ENCODE results near the gene TATDN2.
"Not testable (repeated sequence)": the region's sequence is repeated elsewhere in the genome, so short reads cannot be mapped to it uniquely, and the experiment has no call there.

TATDN2 gene

DNA sequence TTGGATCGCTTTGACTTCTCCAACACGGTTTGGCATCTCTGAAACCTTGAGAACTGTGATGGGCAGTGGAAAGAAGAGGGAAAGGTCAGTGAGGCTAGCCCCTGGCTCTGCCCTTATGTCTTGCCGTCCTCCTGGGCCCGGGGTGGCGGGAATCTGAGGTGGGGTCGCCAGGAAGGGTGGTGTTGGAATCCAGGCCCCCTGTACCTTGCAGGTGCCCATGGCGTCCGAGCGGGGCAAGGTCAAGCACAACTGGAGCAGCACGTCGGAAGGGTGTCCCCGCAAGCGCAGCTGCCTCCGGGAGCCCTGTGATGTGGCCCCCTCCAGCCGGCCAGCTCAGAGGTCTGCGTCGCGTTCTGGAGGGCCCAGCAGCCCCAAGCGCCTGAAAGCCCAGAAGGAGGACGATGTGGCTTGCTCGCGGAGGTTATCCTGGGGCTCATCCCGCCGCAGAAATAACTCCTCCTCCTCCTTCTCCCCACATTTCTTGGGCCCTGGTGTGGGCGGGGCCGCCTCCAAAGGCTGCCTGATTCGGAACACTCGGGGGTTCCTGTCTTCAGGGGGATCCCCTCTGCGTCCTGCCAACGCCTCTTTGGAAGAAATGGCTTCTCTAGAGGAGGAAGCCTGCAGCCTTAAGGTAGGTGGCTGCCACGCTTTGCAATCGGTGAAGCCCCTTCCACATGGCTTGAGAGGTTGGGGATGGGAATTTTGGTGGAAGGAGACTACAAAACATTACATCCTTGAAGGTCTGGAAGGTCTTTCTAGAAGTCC lies 907 bp downstream of the TATDN2 start:
- Mint-ChIP-seq H3K4me1 (ENCODE audit: low read depth) (peaks cover 40% of the 10 kb centered on the region), H3K9me3 (peaks cover 25% of the 10 kb centered on the region), H3K27ac (peak overlapping the region; percentile 88), H3K36me3 (ENCODE audit: low read depth) (peaks cover 65% of the 10 kb centered on the region), H3K27me3 (ENCODE audit: low read depth) (no peaks in the 10 kb centered on the region), H3K4me3 (peak overlapping the region; percentile 97)
- DNase-seq (ENCODE audit: low spot score): peak; percentile 77

DNA sequence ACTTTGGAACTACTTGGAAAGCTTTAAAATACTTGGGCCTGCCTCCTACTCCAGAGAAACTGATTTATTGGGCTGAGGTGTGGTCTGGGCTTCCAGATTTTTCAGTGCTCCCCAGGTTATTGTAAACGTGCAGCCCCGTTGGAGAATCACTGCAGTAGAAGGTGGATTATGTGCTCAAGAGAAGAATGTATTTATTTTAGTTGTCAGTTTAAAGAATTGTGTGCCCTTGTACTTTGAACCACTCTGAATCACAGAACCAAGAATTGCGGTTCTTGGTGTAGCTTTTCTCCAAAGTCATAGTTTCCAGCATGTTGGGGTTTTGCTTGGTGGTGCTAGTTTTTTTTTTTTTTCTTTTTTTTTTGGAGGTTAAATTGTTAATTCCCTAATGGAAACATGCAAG lies 1.6 kb downstream of the TATDN2 start:
- Mint-ChIP-seq H3K4me3 (peak overlapping the region; percentile 97), H3K27me3 (ENCODE audit: low read depth) (no peaks in the 10 kb centered on the region)

GRCh38 chr3:10251006-10251405 lies 2.7 kb downstream of the TATDN2 start:
- Mint-ChIP-seq H3K36me3 (ENCODE audit: low read depth) (peaks cover 67% of the 10 kb centered on the region), H3K27ac (peak overlapping the region; percentile 88), H3K9me3 (peaks cover 7% of the 10 kb centered on the region), H3K4me1 (ENCODE audit: low read depth) (peaks cover 51% of the 10 kb centered on the region), H3K27me3 (ENCODE audit: low read depth) (no peaks in the 10 kb centered on the region), H3K4me3 (peak overlapping the region; percentile 97)
- no peak for DNase-seq (ENCODE audit: low spot score)

More for the DNA sequence above, 1.6 kb downstream of the TATDN2 start:
- Mint-ChIP-seq H3K27ac (peak overlapping the region; percentile 88), H3K36me3 (ENCODE audit: low read depth) (peaks cover 66% of the 10 kb centered on the region), H3K4me1 (ENCODE audit: low read depth) (peaks cover 46% of the 10 kb centered on the region), H3K9me3 (peaks cover 18% of the 10 kb centered on the region)
- peak; percentile 37 for DNase-seq (ENCODE audit: low spot score)

DNA sequence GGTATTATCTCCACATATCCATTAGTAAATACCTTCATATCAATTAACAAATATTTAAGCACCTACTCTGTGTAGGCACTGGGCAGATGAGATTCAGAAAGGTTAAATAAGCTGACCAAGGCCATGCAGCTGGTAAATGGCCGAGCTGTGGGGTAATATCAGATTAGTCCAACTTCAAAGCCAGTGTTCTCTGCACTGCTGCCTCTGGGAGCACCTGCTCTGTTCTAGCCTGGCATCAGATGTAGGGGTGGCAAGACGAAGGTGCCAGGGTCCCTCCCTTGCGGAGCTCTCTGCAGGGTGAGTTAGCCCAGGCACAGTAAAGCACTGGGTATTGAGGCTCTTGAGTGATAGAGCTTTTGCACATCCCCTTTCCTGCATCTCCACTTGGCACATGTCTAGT lies 5.5 kb downstream of the TATDN2 start:
- no peak for DNase-seq (ENCODE audit: low spot score)
- Mint-ChIP-seq H3K4me1 (ENCODE audit: low read depth) (peaks cover 56% of the 10 kb centered on the region), H3K27ac (peak overlapping the region; percentile 22), H3K36me3 (ENCODE audit: low read depth) (peaks cover 76% of the 10 kb centered on the region), H3K4me3 (peak overlapping the region; percentile 13), H3K27me3 (ENCODE audit: low read depth) (no peaks in the 10 kb centered on the region), H3K9me3 (no peaks in the 10 kb centered on the region)

DNA sequence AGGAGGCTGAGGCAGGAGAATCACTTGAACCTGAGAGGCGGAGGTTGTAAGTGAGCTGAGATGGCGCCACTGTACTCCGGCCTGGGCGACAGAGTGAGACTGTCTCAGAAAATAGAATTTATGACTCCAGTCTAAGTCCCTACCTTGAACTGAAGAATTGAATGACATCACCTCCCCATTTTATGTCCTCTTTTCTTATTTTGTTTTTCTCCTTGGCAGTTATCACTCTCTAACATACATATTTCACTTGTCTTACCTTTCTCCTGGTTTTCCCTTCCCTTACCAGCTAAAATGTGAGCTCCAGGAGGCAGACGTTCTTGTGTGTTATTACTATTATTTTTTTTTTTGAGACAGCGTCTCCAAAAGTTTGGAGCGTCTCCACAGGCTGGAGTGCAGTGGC lies 7.6 kb downstream of the TATDN2 start:
- Mint-ChIP-seq H3K27ac (no peak overlapping the region), H3K36me3 (ENCODE audit: low read depth) (peaks cover 75% of the 10 kb centered on the region), H3K4me3 (no peak overlapping the region), H3K9me3 (no peaks in the 10 kb centered on the region), H3K27me3 (ENCODE audit: low read depth) (no peaks in the 10 kb centered on the region), H3K4me1 (ENCODE audit: low read depth) (peaks cover 51% of the 10 kb centered on the region)
- no peak for DNase-seq (ENCODE audit: low spot score)

DNA sequence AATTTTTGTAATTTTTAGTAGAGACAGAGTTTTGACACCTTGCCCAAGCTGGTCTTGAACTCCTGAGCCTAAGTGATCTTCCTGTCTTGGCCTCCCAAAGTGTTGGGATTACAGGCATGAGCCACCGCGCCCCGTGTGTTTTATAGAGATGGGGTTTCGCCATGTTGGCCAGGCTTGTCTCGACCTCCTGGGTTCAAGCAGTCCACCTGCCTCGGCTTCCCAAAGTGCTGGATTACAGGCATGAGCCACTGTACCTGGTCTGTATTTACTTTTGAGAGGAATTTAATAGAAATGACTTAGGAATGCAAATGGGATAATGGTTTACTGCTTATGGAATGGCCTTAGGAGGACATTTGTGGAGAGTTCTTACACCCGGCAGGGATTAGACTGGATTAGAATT lies 10.8 kb downstream of the TATDN2 start:
- peaks cover 57% of the 10 kb centered on the region for H3K4me1 Mint-ChIP-seq (ENCODE audit: low read depth)
- H3K9me3 Mint-ChIP-seq: no peaks in the 10 kb centered on the region
- H3K27ac Mint-ChIP-seq: peak overlapping the region; percentile 29
- H3K36me3 Mint-ChIP-seq (ENCODE audit: low read depth): peaks cover 78% of the 10 kb centered on the region
- no peak overlapping the region for H3K4me3 Mint-ChIP-seq
- no peaks in the 10 kb centered on the region for H3K27me3 Mint-ChIP-seq (ENCODE audit: low read depth)
- no peak for DNase-seq (ENCODE audit: low spot score)

DNA sequence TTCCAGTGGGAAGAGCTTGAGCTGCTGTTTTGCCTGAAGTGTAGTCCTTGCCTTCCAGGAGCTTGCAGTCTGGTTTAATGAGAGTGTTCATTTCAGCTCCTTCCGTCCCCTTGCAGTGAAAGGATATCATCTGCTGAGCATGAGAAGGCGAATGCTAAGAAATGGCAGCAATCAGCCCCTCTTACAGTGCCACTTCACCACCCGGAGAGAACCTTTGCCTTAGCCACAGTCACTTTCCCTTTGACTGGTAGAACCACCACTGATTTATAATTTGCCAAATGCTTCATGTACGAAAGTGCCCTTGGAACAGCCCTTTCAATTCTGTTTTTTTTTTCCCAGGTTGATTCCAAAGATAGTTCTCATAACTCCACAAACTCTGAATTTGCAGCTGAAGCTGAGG lies 11.5 kb downstream of the TATDN2 start:
- peaks cover 54% of the 10 kb centered on the region for H3K4me1 Mint-ChIP-seq (ENCODE audit: low read depth)
- H3K27ac Mint-ChIP-seq: peak overlapping the region; percentile 29
- H3K4me3 Mint-ChIP-seq: no peak overlapping the region
- no peaks in the 10 kb centered on the region for H3K9me3 Mint-ChIP-seq
- no peaks in the 10 kb centered on the region for H3K27me3 Mint-ChIP-seq (ENCODE audit: low read depth)
- H3K36me3 Mint-ChIP-seq (ENCODE audit: low read depth): peaks cover 75% of the 10 kb centered on the region
- DNase-seq (ENCODE audit: low spot score): no peak

GRCh38 chr3:10260211-10260701 lies 12.0 kb downstream of the TATDN2 start:
- Mint-ChIP-seq H3K27ac (peak overlapping the region; percentile 65), H3K4me1 (ENCODE audit: low read depth) (peaks cover 54% of the 10 kb centered on the region)

DNA sequence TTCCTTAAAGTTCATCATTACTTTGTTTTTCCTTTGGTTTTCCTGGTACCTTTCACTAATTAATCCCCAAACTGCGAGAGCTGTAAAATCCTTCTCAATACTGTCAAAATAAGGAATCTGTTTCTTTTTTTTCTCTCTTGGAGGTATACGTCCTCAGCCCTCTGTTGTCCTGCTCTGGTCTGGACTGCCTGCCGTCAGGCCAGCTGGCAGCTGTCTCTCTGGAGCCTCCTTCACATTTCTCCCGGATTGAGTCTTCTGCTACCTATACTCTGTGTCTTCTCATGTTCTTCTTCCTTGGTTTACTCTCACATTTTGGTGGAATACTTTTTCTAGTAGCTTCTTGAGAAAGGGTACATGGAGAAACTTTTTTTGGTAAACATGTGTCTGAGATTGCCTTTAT lies 13.8 kb downstream of the TATDN2 start:
- DNase-seq (ENCODE audit: low spot score): no peak
- H3K36me3 Mint-ChIP-seq (ENCODE audit: low read depth): peaks cover 68% of the 10 kb centered on the region
- no peaks in the 10 kb centered on the region for H3K27me3 Mint-ChIP-seq (ENCODE audit: low read depth)
- peaks cover 54% of the 10 kb centered on the region for H3K4me1 Mint-ChIP-seq (ENCODE audit: low read depth)
- H3K27ac Mint-ChIP-seq: peak overlapping the region; percentile 9
- peak overlapping the region; percentile 13 for H3K4me3 Mint-ChIP-seq
- H3K9me3 Mint-ChIP-seq: no peaks in the 10 kb centered on the region

More at GRCh38 chr3:10260211-10260701, 12.0 kb downstream of the TATDN2 start:
- no peaks in the 10 kb centered on the region for H3K27me3 Mint-ChIP-seq (ENCODE audit: low read depth)
- no peak for DNase-seq (ENCODE audit: low spot score)
- H3K36me3 Mint-ChIP-seq (ENCODE audit: low read depth): peaks cover 72% of the 10 kb centered on the region
- H3K4me3 Mint-ChIP-seq: no peak overlapping the region
- no peaks in the 10 kb centered on the region for H3K9me3 Mint-ChIP-seq

DNA sequence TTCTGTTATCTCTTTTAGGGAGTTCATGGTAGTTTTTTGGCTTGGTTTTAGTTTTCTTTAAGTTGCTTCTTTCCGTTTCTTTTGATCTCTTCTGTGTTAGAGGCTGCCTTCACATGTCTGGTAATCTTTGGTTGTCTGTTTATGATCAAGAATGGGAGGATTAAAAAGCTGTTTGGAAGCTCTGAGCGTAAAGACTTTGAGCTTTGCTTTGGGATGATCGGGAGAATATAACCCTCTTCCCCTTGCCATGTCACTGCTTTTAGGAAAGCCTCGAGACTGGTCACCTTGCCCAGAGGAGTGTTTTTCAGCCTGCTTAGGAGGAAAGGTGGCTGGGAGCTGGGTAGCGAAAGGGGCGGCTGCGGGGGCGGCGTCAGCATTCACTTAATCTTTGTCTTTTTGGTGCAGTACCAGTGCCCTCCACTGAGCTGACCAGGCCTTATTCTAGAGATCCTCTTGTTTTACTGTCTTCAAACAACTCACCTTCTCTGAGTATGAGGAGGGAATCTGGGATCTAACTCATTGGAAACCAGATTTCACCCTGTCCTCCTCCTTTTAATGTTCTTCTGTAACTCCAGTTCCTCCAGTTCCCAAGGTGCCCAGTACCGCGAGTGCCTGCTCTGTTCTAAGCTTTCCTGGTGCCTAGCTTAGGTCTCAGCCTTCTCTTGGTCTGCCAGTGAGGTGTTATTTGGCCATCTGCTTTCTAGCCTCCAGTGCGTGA lies 15.5 kb downstream of the TATDN2 start:
- Mint-ChIP-seq H3K4me3 (peak overlapping the region; percentile 55), H3K36me3 (ENCODE audit: low read depth) (peaks cover 69% of the 10 kb centered on the region), H3K27me3 (ENCODE audit: low read depth) (no peaks in the 10 kb centered on the region), H3K9me3 (no peaks in the 10 kb centered on the region), H3K27ac (peak overlapping the region; percentile 56), H3K4me1 (ENCODE audit: low read depth) (peaks cover 56% of the 10 kb centered on the region)
- DNase-seq (ENCODE audit: low spot score): peak; percentile 63

DNA sequence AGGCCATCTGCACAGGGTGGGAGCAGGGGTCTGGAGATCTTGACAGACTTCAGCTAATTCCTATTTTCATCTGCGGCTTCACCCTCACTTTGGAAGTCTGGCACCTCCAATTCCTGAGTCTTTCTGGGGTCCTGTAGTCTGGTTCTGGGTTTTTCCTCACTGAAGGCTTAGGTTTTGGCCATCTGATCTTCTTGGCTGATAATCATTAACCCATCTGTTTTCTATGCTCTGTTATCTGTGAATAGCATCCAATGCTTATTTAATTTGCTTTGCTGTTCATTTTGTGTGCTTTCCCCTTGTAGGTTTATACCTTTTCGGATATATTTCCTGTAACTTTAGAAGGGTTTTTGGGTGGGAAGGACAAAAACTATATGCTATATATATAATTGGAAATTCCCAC lies 17.6 kb downstream of the TATDN2 start:
- H3K4me1 Mint-ChIP-seq (ENCODE audit: low read depth): peaks cover 43% of the 10 kb centered on the region

GRCh38 chr3:10266936-10267335 lies 18.7 kb downstream of the TATDN2 start:
- peaks cover 39% of the 10 kb centered on the region for H3K4me1 Mint-ChIP-seq (ENCODE audit: low read depth)

More for the DNA sequence above, 17.6 kb downstream of the TATDN2 start:
- no peak for DNase-seq (ENCODE audit: low spot score)
- Mint-ChIP-seq H3K27me3 (ENCODE audit: low read depth) (no peaks in the 10 kb centered on the region), H3K36me3 (ENCODE audit: low read depth) (peaks cover 65% of the 10 kb centered on the region), H3K9me3 (no peaks in the 10 kb centered on the region), H3K4me3 (peak overlapping the region; percentile 19), H3K27ac (peak overlapping the region; percentile 50)

GRCh38 chr3:10268116-10268515 lies 19.9 kb downstream of the TATDN2 start:
- no peak for DNase-seq (ENCODE audit: low spot score)
- H3K9me3 Mint-ChIP-seq: no peaks in the 10 kb centered on the region
- peaks cover 63% of the 10 kb centered on the region for H3K36me3 Mint-ChIP-seq (ENCODE audit: low read depth)
- H3K27me3 Mint-ChIP-seq (ENCODE audit: low read depth): no peaks in the 10 kb centered on the region
- peaks cover 36% of the 10 kb centered on the region for H3K4me1 Mint-ChIP-seq (ENCODE audit: low read depth)
- H3K27ac Mint-ChIP-seq: no peak overlapping the region
- H3K4me3 Mint-ChIP-seq: no peak overlapping the region

More at GRCh38 chr3:10266936-10267335, 18.7 kb downstream of the TATDN2 start:
- H3K27me3 Mint-ChIP-seq (ENCODE audit: low read depth); H3K4me3 Mint-ChIP-seq; DNase-seq (ENCODE audit: low spot score); H3K27ac Mint-ChIP-seq; H3K9me3 Mint-ChIP-seq: not testable (repeated sequence)
- H3K36me3 Mint-ChIP-seq (ENCODE audit: low read depth): peaks cover 65% of the 10 kb centered on the region

DNA sequence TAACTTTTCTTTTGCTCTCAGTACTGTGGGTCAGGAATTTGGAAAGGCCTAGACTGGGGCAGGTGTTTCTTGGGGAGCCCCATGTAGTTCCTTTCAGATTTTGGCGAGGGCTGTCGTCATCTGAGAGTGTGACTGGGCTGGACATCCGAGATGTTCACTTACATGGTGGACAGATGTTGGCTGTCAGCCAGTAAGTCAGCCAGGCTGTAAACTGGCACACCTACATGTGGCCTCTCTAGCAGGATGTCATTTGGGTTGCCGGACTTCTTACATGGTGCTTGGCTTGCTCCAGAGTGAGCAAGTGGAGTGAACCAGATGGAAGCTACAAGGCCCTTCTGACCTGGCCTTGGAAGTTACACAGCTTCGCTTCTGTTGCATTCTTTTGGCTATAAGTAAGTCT lies 20.7 kb downstream of the TATDN2 start:
- H3K9me3 Mint-ChIP-seq: no peaks in the 10 kb centered on the region
- peaks cover 60% of the 10 kb centered on the region for H3K36me3 Mint-ChIP-seq (ENCODE audit: low read depth)
- no peak overlapping the region for H3K27ac Mint-ChIP-seq
- no peak overlapping the region for H3K4me3 Mint-ChIP-seq
- peaks cover 34% of the 10 kb centered on the region for H3K4me1 Mint-ChIP-seq (ENCODE audit: low read depth)
- no peaks in the 10 kb centered on the region for H3K27me3 Mint-ChIP-seq (ENCODE audit: low read depth)
- DNase-seq (ENCODE audit: low spot score): no peak

All from T-helper 2 cell treated with Interferon-gamma antibody and Interleukin-4, amounts not matched to agents 5 μg/mL and 100 μg/mL, for 36 hours (primary cell).